Measurements from ENCODE around the gene GRID1. TPM values are rescaled to one million over a fixed set of nuclear protein-coding genes. Genes with fewer than 3 reads are reported as not detected.

Gene GRID1
- total and polyA plus RNA-seq, 9 of the 15 experiments (the other 6 are each of a cell fraction or from before 2014, with no cell fraction given): 0.01 to 7.2 (median 1.2) TPM

DNA sequence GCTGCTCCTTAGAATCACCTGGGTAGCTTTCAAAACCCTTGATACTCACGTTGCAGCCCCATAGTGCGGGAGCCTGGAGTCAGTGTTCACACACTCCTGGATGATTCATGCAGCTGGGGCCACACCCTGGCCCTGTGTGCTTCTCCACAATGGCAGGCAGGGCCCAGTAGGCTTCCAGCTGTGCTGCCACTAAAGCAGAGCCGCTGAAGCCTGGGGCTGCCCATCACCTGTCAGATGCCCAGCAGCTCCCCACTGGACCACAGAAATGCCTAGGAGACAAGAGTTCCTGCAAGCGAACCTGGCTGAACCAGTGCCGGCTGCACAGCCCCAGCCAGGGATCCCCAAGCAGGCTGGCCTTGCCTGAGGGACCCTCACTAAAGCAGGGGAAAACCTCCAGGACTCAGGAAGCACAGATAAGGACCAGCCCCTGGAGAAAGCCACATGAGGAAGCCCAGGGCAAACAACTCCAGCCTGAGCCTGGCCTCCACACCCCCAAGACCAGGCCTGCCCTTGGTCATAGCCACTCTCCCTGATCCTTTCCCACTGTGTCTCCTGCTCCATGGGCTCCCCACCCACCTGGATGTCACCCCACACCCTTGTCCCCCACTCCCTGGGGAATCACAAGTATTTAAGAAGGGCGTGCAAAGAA is 111.9 kb downstream of the GRID1 start:
- in situ Hi-C loops (cut with MboI) (no loop called here), intact Hi-C loops (cut with micrococcal nuclease) (no loop called here)
- H3K79me2 ChIP-seq (ENCODE audit: control insufficient read depth, insufficient read depth, low read length): no peaks in the 10 kb centered on the region
- WGBS (ENCODE audit: insufficient coverage, low coverage, missing lambda C conversion rate): 0% methylated on average over 5 of the region's 6 CpGs
- BruUV-seq (replicated peaks): no TSS peak
- ChIA-PET POLR2A (no interaction called here), CTCF (ENCODE audit: low intra/inter-chr PET ratio) (no interaction called here)
- no peaks in the 10 kb centered on the region for H3K36me3 ChIP-seq (ENCODE audit: control insufficient read depth, insufficient read depth, low read length)
- H3K9ac ChIP-seq (ENCODE audit: insufficient read depth in 1 of 2, low read depth in 2 of 2, low read length in 2 of 2): no peak overlapping the region
- ATAC-seq: no peak
- no peak overlapping the region for H2AFZ ChIP-seq (ENCODE audit: low read depth, low read length)
- no peaks in the 10 kb centered on the region for H3K9me3 ChIP-seq (replicated peaks; ENCODE audit: control insufficient read depth, insufficient read depth, low read depth, low read length)
- H3K4me1 ChIP-seq (replicated peaks in 1 of 2; ENCODE audit: control insufficient read depth in 2 of 2, insufficient read depth in 2 of 2, low read length in 2 of 2): no peaks in the 10 kb centered on the region
- no peak overlapping the region for H3K27ac ChIP-seq (ENCODE audit: extremely low read depth, low read depth, low read length)
- TF ChIP-seq RFX5 (IDR thresholded peaks at IDR 0.05; ENCODE audit: low read depth, low read length) (no peak), FOXA1 (IDR thresholded peaks at IDR 0.05; ENCODE audit: borderline replicate concordance) (no peak), GTF2A2 (tag; IDR thresholded peaks at IDR 0.05) (no peak), HDAC8 (tag; IDR thresholded peaks at IDR 0.05) (no peak), MBD2 (IDR thresholded peaks at IDR 0.05; ENCODE audit: borderline replicate concordance, low read depth) (no peak), YBX1 (IDR thresholded peaks at IDR 0.05) (no peak), TAF1 (IDR thresholded peaks at IDR 0.05; ENCODE audit: control insufficient read depth, extremely low read depth, insufficient read depth, low read length, severe bottlenecking) (no peak), ETV1 (tag; conservative IDR thresholded peaks at IDR 0.05; ENCODE audit: low read depth) (no peak), CAMTA2 (CRISPR knock-in tag; conservative IDR thresholded peaks at IDR 0.05) (no peak), ZNF717 (CRISPR knock-in tag; IDR thresholded peaks at IDR 0.05) (no peak), SAFB2 (IDR thresholded peaks at IDR 0.05; ENCODE audit: borderline replicate concordance, low read depth, low read length, severe bottlenecking) (no peak), NELFE (IDR thresholded peaks at IDR 0.05; ENCODE audit: insufficient read depth, insufficient read length) (no peak)
- H3K4me3 ChIP-seq: no peak overlapping the region
- DNase-seq (ENCODE audit: extremely low read depth in 1 of 4, low spot score in 3 of 4): no peak
- H3K27me3 ChIP-seq (ENCODE audit: control insufficient read depth in 2 of 2, insufficient read depth in 2 of 2, low read length in 2 of 2): no peaks in the 10 kb centered on the region
- no peak for FAIRE-seq
- no peak overlapping the region for H3K4me2 ChIP-seq (ENCODE audit: insufficient read depth, low read length)
- no peaks in the 10 kb centered on the region for H3K9me1 ChIP-seq (ENCODE audit: control insufficient read depth, insufficient read depth, low read length)
- no peaks in the 10 kb centered on the region for H4K20me1 ChIP-seq (replicated peaks; ENCODE audit: control insufficient read depth, insufficient read depth, low read length)
